Loucy (cell line): ENCODE data around the gene GPR75.

ENCODE experiments used
- H2AFZ ChIP-seq: fragments of 200-600 bp; sonication (generic); 2 replicates; pipeline ENCODE4 v1.6.0; 2016; ENCODE audit warnings: antibody characterized with exemption, mild to moderate bottlenecking, low read length, moderate library complexity
- H3F3A ChIP-seq: fragments of 200-600 bp; 2 replicates; pipeline ENCODE4 v1.6.0; 2016; ENCODE audit warnings: antibody characterized with exemption, low read depth, mild to moderate bottlenecking
- H3K27me3 ChIP-seq: fragments of 200-600 bp; sonication (generic); 2 replicates; pipeline ENCODE4 v1.6.1; 2014; ENCODE audit warnings: low read length, mild to moderate bottlenecking; ENCODE audit not compliant: insufficient read depth, poor library complexity, severe bottlenecking
- H3K36me3 ChIP-seq: fragments of 200-600 bp; sonication (generic); 2 replicates; pipeline ENCODE4 v1.6.1; 2016; ENCODE audit warnings: low read length; ENCODE audit not compliant: insufficient read depth
- H3K4me1 ChIP-seq: fragments of 200-600 bp; sonication (generic); 2 replicates; pipeline ENCODE4 v1.5.1; 2014; ENCODE audit warnings: low read length, mild to moderate bottlenecking; ENCODE audit not compliant: insufficient read depth, poor library complexity, severe bottlenecking
- H3K4me2 ChIP-seq: fragments of 200-600 bp; sonication (generic); 2 replicates; pipeline ENCODE4 v1.6.0; 2014; ENCODE audit warnings: antibody characterized with exemption, low read length, low read depth, mild to moderate bottlenecking; ENCODE audit not compliant: poor library complexity, severe bottlenecking
- H3K4me3 ChIP-seq: fragments of 200-600 bp; sonication (generic); 2 replicates; pipeline ENCODE4 v1.5.1; 2014; ENCODE audit warnings: low read length, mild to moderate bottlenecking, mixed read lengths; ENCODE audit not compliant: poor library complexity, severe bottlenecking
- H3K79me2 ChIP-seq: fragments of 200-600 bp; sonication (generic); 2 replicates; pipeline ENCODE4 v1.6.1; 2014; ENCODE audit warnings: low read length; ENCODE audit not compliant: insufficient read depth
- H3K9ac ChIP-seq: fragments of 200-600 bp; sonication (generic); 2 replicates; pipeline ENCODE4 v1.6.0; 2014; ENCODE audit warnings: mild to moderate bottlenecking, low read depth, low read length, moderate library complexity; ENCODE audit not compliant: poor library complexity, severe bottlenecking
- H3K9me2 ChIP-seq: fragments of 200-600 bp; sonication (generic); replicated peaks from 2 replicates; pipeline ENCODE4 v1.6.1; 2016; ENCODE audit warnings: low read depth, low read length, mixed read lengths
- H3K9me3 ChIP-seq: fragments of 200-600 bp; sonication (generic); 2 replicates; pipeline ENCODE4 v1.6.1; 2014; ENCODE audit warnings: mild to moderate bottlenecking, antibody characterized with exemption, low read length, low read depth; ENCODE audit not compliant: insufficient read depth
- H4K20me1 ChIP-seq: fragments of 200-600 bp; sonication (generic); 2 replicates; pipeline ENCODE4 v1.6.0; 2014; ENCODE audit warnings: antibody characterized with exemption, low read length, mild to moderate bottlenecking; ENCODE audit not compliant: insufficient read depth, poor library complexity, severe bottlenecking
- EZH2phosphoT487 ChIP-seq: fragments of 200-600 bp; IDR thresholded peaks from 2 replicates; pipeline ENCODE4 v1.6.1; 2018; ENCODE audit warnings: antibody characterized with exemption, mild to moderate bottlenecking, moderate library complexity, borderline replicate concordance
- TF ChIP-seq, protein P1 (sequence below): fragments of 200-600 bp; sonication (generic); conservative IDR thresholded peaks from 2 replicates; pipeline ENCODE4 v1.5.1; 2014; ENCODE audit warnings: mild to moderate bottlenecking, antibody characterized with exemption, low read length

The GPR75 gene

GRCh38 chr2:53886406-53887280 is 26.9 kb upstream of the GPR75 start:
- no peaks in the 10 kb centered on the region for H3K9me2 ChIP-seq

DNA sequence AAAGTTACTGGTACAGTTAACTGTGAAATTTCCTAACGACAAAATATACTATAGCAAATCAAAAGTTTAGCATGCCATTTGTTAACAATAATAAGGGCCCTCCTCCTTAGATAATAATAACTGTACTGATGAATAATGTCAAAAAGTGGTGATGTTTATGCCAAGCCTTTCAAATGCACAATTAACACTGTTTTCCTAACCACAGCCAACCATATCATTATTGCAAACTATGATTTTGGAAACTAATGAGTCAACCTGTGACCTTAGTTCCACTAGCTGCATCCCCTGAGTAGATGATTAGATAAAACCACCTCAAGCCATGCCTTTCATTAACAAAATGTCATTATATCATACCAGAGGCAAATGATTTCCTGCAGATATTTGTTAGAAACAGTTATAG is 25.1 kb upstream of the GPR75 start:
- Histone ChIP-seq H3F3A (no peaks in the 10 kb centered on the region), H3K9me2 (no peaks in the 10 kb centered on the region), H3K9me3 (no peaks in the 10 kb centered on the region), H3K36me3 (peaks cover 78% of the 10 kb centered on the region), H3K4me2 (no peak overlapping the region), H2AFZ (no peak overlapping the region), H3K4me3 (no peak overlapping the region), H3K79me2 (no peaks in the 10 kb centered on the region), H3K9ac (no peak overlapping the region), H4K20me1 (no peaks in the 10 kb centered on the region), H3K4me1 (no peaks in the 10 kb centered on the region), H3K27me3 (no peaks in the 10 kb centered on the region)
- TF ChIP-seq, protein P1, sequence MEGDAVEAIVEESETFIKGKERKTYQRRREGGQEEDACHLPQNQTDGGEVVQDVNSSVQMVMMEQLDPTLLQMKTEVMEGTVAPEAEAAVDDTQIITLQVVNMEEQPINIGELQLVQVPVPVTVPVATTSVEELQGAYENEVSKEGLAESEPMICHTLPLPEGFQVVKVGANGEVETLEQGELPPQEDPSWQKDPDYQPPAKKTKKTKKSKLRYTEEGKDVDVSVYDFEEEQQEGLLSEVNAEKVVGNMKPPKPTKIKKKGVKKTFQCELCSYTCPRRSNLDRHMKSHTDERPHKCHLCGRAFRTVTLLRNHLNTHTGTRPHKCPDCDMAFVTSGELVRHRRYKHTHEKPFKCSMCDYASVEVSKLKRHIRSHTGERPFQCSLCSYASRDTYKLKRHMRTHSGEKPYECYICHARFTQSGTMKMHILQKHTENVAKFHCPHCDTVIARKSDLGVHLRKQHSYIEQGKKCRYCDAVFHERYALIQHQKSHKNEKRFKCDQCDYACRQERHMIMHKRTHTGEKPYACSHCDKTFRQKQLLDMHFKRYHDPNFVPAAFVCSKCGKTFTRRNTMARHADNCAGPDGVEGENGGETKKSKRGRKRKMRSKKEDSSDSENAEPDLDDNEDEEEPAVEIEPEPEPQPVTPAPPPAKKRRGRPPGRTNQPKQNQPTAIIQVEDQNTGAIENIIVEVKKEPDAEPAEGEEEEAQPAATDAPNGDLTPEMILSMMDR, result no peak
- no peak for TF ChIP-seq EZH2phosphoT487

More at GRCh38 chr2:53886406-53887280, 26.9 kb upstream of the GPR75 start:
- Histone ChIP-seq H3K9me3 (no peaks in the 10 kb centered on the region), H3K4me1 (no peaks in the 10 kb centered on the region), H3K36me3 (peaks cover 89% of the 10 kb centered on the region), H3K4me2 (no peak overlapping the region), H2AFZ (no peak overlapping the region), H3K79me2 (no peaks in the 10 kb centered on the region), H4K20me1 (no peaks in the 10 kb centered on the region), H3F3A (no peaks in the 10 kb centered on the region), H3K4me3 (no peak overlapping the region), H3K9ac (no peak overlapping the region), H3K27me3 (no peaks in the 10 kb centered on the region)
- TF ChIP-seq EZH2phosphoT487, result no peak
- TF ChIP-seq, protein P1, result no peak

GRCh38 chr2:53881986-53882385 is 22.2 kb upstream of the GPR75 start:
- Histone ChIP-seq H3K4me2 (no peak overlapping the region), H3K4me3 (no peak overlapping the region), H3F3A (no peaks in the 10 kb centered on the region), H3K9ac (no peak overlapping the region), H3K4me1 (no peaks in the 10 kb centered on the region), H3K36me3 (peaks cover 64% of the 10 kb centered on the region), H3K79me2 (no peaks in the 10 kb centered on the region), H3K9me3 (no peaks in the 10 kb centered on the region), H3K27me3 (no peaks in the 10 kb centered on the region), H4K20me1 (no peaks in the 10 kb centered on the region), H2AFZ (no peak overlapping the region), H3K9me2 (no peaks in the 10 kb centered on the region)
- no peak for TF ChIP-seq EZH2phosphoT487
- TF ChIP-seq, protein P1, result no peak
